CD4-positive, alpha-beta T cell treated with Interleukin-17A for 4 hours (primary cell): ENCODE measurements around the gene ATP13A3.

Experiments used
- DNase-seq: peaks from one replicate; pipeline ENCODE4 v3.0.0-alpha.2; 2020; ENCODE audit warnings: mixed read lengths

The ATP13A3 gene

GRCh38 chr3:194474675-194475074, 12.1 kb downstream of the ATP13A3 start:
- no peak for DNase-seq

GRCh38 chr3:194472290-194472920, 14.4 kb downstream of the ATP13A3 start:
- peak; percentile 37 for DNase-seq

DNA sequence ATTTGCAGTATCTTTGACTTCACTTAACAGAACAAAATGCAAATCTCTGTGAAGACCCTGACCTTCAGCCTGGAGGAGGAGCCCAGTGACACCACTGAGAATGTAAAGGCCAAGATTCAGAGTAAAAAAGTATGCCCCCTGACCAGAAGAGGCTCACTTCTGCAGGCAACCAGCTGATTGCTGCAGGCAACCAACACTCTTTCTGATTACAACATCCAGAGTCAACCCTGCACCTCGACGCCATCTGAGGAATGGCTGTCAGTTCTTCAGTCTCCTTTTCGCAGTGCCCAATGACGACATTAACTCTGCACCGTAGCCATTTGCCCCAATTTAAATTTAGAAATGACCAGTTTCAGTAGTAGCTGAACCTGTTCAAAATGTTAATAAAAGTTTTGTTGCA, 14.9 kb downstream of the ATP13A3 start:
- DNase-seq: no peak

DNA sequence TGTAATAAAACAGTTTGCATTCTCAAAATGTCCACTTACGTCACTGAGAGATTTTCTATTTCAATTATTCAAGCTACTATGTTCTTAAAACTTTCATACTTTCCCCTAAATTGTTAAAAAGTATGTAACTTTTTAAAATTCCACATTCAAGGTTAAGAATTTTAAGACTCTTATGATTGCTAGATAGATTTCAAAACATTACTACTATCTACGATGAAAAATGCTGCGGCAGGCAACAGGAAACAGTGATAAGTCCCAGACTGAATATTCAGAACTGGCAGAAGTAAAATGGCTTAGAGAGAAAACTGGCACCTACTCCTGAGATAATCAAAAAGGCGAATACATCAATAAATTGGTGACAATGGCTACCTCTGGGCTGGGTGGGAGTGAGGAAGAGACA, 16.2 kb downstream of the ATP13A3 start:
- DNase-seq: no peak

DNA sequence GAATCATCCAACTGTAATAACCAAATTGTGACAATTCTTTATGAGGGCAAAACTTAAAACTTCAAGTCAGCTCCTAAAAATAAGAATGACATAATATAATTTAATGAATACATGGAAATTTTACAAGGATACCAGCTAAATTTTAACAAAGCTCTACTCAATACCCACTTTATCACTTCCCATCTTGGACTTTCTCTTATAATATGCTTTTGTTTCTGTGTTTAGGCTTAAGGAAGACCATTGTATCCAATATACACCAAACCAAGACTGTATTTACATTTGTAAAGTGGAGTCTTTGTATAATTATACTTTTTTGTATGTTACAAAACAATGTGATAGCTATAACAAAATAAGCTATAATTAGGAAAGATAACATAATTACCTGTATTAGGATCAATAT, 16.8 kb downstream of the ATP13A3 start:
- DNase-seq: no peak

DNA sequence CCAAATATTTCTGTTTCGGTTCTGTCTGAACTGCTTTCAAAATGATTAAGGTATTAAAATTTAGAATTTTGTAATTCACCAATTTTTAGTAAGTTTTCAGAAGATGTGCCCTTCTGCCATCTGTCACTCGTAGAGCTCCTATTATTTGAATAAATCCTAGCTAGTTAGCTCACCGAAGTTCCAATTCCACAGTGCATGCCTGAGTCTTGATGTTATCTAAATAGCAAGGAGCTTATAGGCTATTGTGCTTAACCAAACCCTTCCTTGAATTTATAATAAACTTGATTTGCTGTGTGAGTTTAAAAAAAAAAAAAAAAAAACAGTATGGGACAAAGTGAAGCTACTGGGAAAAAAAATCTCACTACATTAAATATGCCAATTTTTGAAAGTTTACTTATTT, 18.7 kb downstream of the ATP13A3 start:
- no peak for DNase-seq

- DNase-seq: no peak
These were observed 19.9 kb downstream of the ATP13A3 start for GRCh38 chr3:194466761-194467356.

GRCh38 chr3:194465920-194466570, 20.8 kb downstream of the ATP13A3 start:
- no peak for DNase-seq

DNA sequence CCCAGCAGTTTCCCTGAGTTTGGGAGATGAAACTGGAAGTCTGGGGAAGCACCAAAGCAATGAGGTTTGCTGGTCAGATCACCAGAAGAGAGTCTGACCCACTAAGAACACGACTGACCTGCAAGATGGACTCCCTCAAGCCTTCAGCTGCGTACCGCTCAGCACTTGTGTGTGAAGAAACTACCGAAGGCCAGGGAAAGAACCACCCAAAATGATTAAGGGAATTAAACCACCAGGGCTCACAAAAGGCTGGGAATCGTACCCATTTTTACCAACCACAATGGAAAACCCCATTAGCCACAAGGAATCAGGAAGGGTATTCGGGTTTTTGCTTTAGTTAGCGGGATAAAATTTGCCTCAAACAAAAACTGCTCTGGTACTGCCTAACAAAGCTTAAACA, 21.6 kb downstream of the ATP13A3 start:
- no peak for DNase-seq

- DNase-seq: no peak
These were observed 22.1 kb downstream of the ATP13A3 start for GRCh38 chr3:194464692-194465091.

- no peak for DNase-seq
These were observed 23.9 kb downstream of the ATP13A3 start for GRCh38 chr3:194462936-194463335.

DNA sequence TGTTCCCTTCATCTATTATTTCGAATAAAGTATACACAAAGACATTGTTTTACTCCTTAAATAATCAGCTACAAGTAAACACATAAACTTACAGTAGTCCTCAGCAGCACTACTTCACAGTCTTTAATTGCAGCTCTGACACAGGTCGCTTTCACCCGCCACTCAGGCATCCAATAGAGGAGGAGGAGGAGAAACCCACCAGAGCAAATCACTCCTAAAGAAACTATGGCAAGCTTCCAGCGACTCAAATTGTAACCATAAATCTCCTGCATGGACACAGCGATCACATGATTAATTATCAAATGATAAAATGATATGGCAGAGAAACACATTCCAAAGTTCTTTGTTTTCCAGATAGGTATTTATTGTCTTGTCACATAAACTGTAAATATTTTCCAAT, 26.2 kb downstream of the ATP13A3 start:
- no peak for DNase-seq

DNA sequence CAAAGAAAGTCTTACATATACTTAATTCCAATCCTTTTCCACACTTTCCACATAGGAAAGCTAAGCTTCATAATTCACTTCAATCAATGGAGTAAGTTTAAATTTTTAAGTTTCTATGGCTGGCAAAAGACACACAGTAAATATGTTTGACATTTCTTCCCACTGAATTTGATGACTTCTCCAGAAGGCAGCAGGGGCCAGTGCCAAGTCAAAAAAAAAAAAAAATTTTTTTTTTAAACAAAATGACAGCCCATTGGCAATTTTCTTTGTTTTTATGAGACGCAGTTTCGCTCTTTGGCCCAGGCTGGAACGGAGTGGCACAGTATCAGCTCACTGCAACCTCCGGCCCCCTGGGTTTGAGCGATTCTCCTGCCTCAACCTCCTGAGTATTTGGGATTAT, 28.7 kb downstream of the ATP13A3 start:
- DNase-seq: no peak

GRCh38 chr3:194455481-194455880, 31.3 kb downstream of the ATP13A3 start:
- DNase-seq: no peak

DNA sequence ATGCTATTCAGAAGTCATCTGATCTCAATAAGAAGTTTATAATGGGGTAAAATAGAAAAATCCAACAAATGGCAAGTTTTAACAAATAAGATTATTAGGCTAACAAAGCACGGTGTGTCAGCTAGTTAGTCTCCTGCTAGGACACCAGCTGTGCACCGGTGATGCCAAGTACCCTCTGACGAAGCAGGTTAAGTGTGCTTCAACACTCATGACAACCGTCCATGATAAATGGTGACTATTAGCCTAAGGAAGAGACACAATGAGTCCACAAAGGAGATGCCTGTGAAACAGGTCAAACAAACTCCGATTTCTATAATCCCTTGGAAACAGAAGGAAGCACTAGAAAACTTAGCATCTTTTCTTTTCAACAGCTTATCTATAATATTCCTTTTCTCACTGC, 36.5 kb downstream of the ATP13A3 start:
- DNase-seq: no peak

- no peak for DNase-seq
These were observed 36.9 kb downstream of the ATP13A3 start for GRCh38 chr3:194449913-194450312.

GRCh38 chr3:194447657-194448056, 39.1 kb downstream of the ATP13A3 start:
- no peak for DNase-seq

GRCh38 chr3:194447161-194447560, 39.6 kb downstream of the ATP13A3 start:
- DNase-seq: no peak

DNA sequence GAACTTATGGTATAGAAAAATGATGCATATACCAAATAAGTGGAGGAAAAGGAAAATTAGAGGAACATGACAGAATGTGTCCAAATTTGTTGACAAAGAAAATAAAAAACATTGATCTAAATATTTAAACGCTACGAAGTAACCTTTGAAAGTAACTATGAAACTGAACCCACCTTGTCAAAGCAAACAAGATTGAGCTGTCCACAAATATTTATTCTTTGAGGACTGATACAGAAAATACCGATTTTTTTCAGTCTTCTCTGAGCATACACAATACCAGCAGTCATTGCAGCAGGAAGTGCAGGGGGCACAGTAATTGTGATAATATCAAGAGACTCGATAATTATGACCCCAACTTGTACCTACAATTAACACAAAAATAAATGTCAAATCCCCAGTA, 40.0 kb downstream of the ATP13A3 start:
- no peak for DNase-seq

DNA sequence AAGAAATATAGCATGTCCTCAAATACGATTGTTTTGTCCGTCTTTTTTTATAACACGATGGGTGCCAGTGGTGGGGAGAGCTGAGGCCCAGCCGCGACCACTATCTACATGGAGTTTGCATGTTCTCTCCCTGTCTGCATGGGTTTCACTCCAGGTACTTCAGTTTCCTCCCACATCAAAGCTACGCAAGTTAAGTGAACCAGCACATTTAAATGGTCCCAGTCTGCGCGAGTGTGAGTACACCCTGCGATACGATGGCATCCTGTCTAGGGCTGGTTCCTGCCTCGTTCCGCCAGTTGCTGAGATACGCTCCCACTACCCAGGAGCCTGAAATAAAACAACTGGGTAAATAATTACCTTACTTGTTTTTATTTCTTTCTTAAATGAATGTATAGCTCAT, 40.6 kb downstream of the ATP13A3 start:
- no peak for DNase-seq

GRCh38 chr3:194443901-194444300, 42.9 kb downstream of the ATP13A3 start:
- DNase-seq: no peak

DNA sequence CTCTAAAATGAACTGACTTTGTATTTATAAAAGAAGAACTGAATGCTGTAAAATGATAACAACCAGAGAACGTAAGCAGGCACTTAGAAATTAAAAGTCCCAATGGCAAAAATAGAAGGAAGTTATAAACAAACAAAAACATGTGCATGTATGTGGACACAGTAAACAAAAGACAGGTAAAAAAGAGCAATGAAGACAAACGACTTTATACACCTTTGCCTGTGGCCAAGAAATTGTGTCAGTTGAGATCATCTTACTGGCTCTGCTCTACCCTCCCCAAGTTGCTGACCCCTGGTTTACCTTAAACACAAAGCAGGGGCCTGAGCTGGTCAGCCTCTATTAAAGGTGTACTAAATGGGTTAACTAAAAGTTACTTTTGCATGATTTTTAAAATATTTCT, 46.0 kb downstream of the ATP13A3 start:
- DNase-seq: no peak

GRCh38 chr3:194439881-194440550, 46.8 kb downstream of the ATP13A3 start:
- DNase-seq: no peak

- no peak for DNase-seq
These were observed 52.3 kb downstream of the ATP13A3 start for GRCh38 chr3:194434503-194434902.
